Heart right ventricle (tissue), 16 donors: ENCODE data around the gene MAD2L2. TPM values are rescaled to one million over a fixed set of nuclear protein-coding genes. Genes with fewer than 3 reads are reported as not detected.

Experiments used
- ATAC-seq, 8 donors: fragments of 200-7000 bp; cut with Tn5 transposase; one replicate each; pipeline ENCODE4 v1.9.1; 2020; ENCODE audit warnings: mild to moderate bottlenecking in 8 of 8, moderate library complexity in 8 of 8, moderate number of reproducible peaks in 1 of 8
- DNase-seq, 2 donors: peaks; one replicate each; pipeline ENCODE4 v3.0.0-alpha.2; 2020
- H3K27ac ChIP-seq, 10 donors: fragments of 200-600 bp; sonication (generic) in 2 of 10; one replicate each; pipeline versions ENCODE4 v1.5.0 to v1.8.0; 2020 to 2022; ENCODE audit warnings: mild to moderate bottlenecking in 3 of 10
- H3K27me3 ChIP-seq, 7 donors: fragments of 200-600 bp; one replicate each; pipeline ENCODE4 v1.8.0; 2021 to 2022; ENCODE audit warnings: mild to moderate bottlenecking in 2 of 7
- H3K36me3 ChIP-seq, 9 donors: fragments of 200-600 bp; sonication (generic) in 1 of 9; one replicate each; pipeline versions ENCODE4 v1.5.0 to v1.8.0; 2020 to 2022; ENCODE audit warnings: mild to moderate bottlenecking in 2 of 9
- H3K4me1 ChIP-seq, 9 donors: fragments of 200-600 bp; sonication (generic) in 1 of 9; one replicate each; pipeline versions ENCODE4 v1.5.0 to v1.8.0; 2020 to 2022; ENCODE audit warnings: mild to moderate bottlenecking in 4 of 9
- H3K4me3 ChIP-seq, 10 donors: fragments of 200-600 bp; sonication (generic) in 2 of 10; one replicate each; pipeline versions ENCODE4 v1.5.0 to v1.8.0; 2020 to 2022; ENCODE audit warnings: mild to moderate bottlenecking in 7 of 10, moderate library complexity in 2 of 10
- H3K9me3 ChIP-seq, 11 donors: fragments of 200-600 bp in 10 of 11; sonication (generic) in 2 of 11; one replicate each; pipeline versions ENCODE4 v1.5.0 to v1.8.0; 2013 to 2022; ENCODE audit warnings: mild to moderate bottlenecking in 2 of 11, control low read depth in 1 of 11, moderate library complexity in 1 of 11
- WGBS, 2 donors: extraction: QIAGEN DNeasy Blood & Tissue Kit; methylation state at CpG; one replicate each; pipeline ENCODE4 v1.1.7; 2013; ENCODE audit warnings: inconsistent platforms in 1 of 2; 5-methylcytosine and 5-hydroxymethylcytosine counted together
- intact Hi-C, 10 donors: fragments of 100-400 bp; cut with DNase I; formaldehyde crosslinking; loops; one replicate each; pipeline versions ENCODE4 v1.11.1 to v1.14.2; 2022
- polyA plus RNA-seq, 2 donors: library from polyadenylated mRNA; stranded (reverse); fragments of 200-250 nt; gene quantifications; one replicate each; pipeline ENCODE4 v1.2.3, GENCODE V29; 2013
- total RNA-seq, 10 donors: library from RNA; stranded (reverse); fragmentation: NEBNext Ultra II Directional in 3 of 10; extraction: Animal tissue kit (Norgen Biotek cat#: 25700) in 3 of 10; gene quantifications; one replicate each; pipeline versions ENCODE4 v1.2.1 to v1.2.4, GENCODE V29; 2021 to 2023
- TF ChIP-seq, protein P1 (sequence below), 9 donors: fragments of 200-600 bp; sonication (generic) in 2 of 9; IDR thresholded peaks; one replicate each; pipeline versions ENCODE4 v1.5.0 to v1.8.0; 2021 to 2022; ENCODE audit warnings: antibody characterized with exemption in 9 of 9, mild to moderate bottlenecking in 5 of 9, moderate library complexity in 1 of 9
- donor health status: Arrhythmogenic right ventricular cardiomyopathy.
- donor health status: ischemic (EF 13 %, LVEDD 7.1; RV severe dilation, severe dysfunction).
- donor health status: healthy with polysubstance abuse.
- donor health status: DM: no; HTN: yes; CAD: no.
- donor health status: DM: no; HTN: no; CAD: no.
- donor health status: ischemic (EF 25% LVEDD 6.9; RV normal size, moderate dysfunction).
- donor health status: ischemic (EF 25% LVEDD 5.7; RV mildly dilated, moderate dysfunction).
- donor health status: healthy.
- donor health status: DM: yes; HTN: yes; CAD: no.
- donor health status: Ischemic cardiomyopathy.
- donor health status: ischemic (EF 35%, LVEDD 5.7; RV mildly dilated, moderate dysfunction).
- donor health status: nonischemic (EF 11% LVEDD 7.7; RV severe dilation, severe dysfunction).
- donor health status: DM: yes; HTN: yes; CAD: no.
- donor health status: PGD.
- donor health status: ischemic (EF 29% LVEDD 5.4; RV normal size, mild dysfunction).
- donor health status: nonischemic (EF 23%, LVEDD 6.1; RV moderate dilation, normal function).

MAD2L2 gene
- total and polyA plus RNA-seq, 12 donors: 10.9 to 59.0 (median 17.0) TPM

DNA sequence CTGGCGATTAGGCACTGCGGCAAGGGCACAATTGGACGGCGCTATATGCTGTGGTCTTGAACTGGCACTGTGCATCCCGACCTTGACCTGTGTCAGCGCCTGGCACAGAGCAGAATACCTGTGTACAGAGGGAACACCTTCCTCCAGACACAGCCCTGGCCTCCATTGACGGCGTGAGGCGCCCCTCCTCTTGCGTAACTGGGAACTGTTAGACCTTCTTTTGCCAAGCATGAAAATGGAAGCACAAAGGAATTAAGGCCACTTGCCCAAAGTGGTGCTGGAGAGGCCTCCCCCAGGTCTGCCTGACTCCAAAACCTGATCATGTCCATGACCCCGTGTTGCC is 48.2 kb upstream of the MAD2L2 start:
- peak overlapping the region in 2 of 10 donors; percentile 24 to 79 for H3K27ac ChIP-seq
- peaks cover 0 to 60% (median 26%) of the 10 kb centered on the region in 9 donors for H3K4me1 ChIP-seq
- intact Hi-C loops: loop anchor here in 2 of 10 donors (10.0 kb wide), 2 partner anchors 674 to 694 kb away; no protein-coding TSS in a partner anchor
- no peaks in the 10 kb centered on the region for H3K36me3 ChIP-seq
- DNase-seq (no peak), ATAC-seq (no peak)
- H3K27me3 ChIP-seq: no peaks in the 10 kb centered on the region
- H3K9me3 ChIP-seq: no peaks in the 10 kb centered on the region
- H3K4me3 ChIP-seq: no peak overlapping the region
- TF ChIP-seq, protein P1, sequence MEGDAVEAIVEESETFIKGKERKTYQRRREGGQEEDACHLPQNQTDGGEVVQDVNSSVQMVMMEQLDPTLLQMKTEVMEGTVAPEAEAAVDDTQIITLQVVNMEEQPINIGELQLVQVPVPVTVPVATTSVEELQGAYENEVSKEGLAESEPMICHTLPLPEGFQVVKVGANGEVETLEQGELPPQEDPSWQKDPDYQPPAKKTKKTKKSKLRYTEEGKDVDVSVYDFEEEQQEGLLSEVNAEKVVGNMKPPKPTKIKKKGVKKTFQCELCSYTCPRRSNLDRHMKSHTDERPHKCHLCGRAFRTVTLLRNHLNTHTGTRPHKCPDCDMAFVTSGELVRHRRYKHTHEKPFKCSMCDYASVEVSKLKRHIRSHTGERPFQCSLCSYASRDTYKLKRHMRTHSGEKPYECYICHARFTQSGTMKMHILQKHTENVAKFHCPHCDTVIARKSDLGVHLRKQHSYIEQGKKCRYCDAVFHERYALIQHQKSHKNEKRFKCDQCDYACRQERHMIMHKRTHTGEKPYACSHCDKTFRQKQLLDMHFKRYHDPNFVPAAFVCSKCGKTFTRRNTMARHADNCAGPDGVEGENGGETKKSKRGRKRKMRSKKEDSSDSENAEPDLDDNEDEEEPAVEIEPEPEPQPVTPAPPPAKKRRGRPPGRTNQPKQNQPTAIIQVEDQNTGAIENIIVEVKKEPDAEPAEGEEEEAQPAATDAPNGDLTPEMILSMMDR (IDR thresholded peaks at IDR 0.05): no peak
- WGBS, 2 donors: 91 to 93% methylated on average over 11 of the region's 11 CpGs

DNA sequence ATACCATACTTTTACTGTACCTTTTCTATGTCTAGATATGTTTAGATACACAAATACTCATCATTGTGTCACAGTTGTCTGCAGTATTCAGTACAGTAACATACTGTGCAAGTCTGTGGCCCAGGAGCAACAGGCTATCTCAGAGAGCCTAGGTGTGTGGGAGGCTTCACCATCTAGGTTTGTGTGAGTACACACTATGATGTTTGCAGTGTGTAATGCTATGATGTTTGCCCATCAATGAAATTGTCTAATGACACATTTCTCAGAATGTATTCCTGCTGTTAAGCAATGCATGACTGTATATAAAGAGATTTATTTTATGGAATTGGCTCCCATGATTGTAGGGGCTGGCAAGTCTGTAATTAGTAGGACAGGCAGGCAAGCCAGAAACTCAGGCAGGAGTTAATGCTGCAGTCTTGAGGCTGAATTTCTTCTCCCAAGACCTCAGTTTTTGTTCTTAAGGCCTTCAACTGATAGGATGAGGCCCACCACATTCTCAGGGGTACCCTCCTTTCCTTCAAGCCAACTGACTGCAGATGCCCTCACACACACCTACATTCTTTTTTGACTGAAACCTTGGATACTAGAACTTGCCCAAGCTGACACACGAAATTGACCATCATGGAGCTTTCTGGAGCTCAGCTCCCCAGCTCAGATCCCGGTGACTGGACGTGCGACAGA is 47.3 kb upstream of the MAD2L2 start:
- H3K4me1 ChIP-seq: peaks cover 0 to 60% (median 26%) of the 10 kb centered on the region in 9 donors
- ATAC-seq: no peak
- no peak for DNase-seq
- H3K27ac ChIP-seq: peak overlapping the region in 1 of 10 donors; percentile 79
- H3K4me3 ChIP-seq: no peak overlapping the region
- TF ChIP-seq, protein P1 (IDR thresholded peaks at IDR 0.05): no peak
- H3K27me3 ChIP-seq: no peaks in the 10 kb centered on the region
- H3K36me3 ChIP-seq: no peaks in the 10 kb centered on the region
- no peaks in the 10 kb centered on the region for H3K9me3 ChIP-seq
- WGBS, 2 donors: 97 to 98% methylated on average over 4 of the region's 4 CpGs
- intact Hi-C loops: loop anchor here in 2 of 10 donors (10.0 kb wide), 2 partner anchors 673 to 693 kb away; no protein-coding TSS in a partner anchor

DNA sequence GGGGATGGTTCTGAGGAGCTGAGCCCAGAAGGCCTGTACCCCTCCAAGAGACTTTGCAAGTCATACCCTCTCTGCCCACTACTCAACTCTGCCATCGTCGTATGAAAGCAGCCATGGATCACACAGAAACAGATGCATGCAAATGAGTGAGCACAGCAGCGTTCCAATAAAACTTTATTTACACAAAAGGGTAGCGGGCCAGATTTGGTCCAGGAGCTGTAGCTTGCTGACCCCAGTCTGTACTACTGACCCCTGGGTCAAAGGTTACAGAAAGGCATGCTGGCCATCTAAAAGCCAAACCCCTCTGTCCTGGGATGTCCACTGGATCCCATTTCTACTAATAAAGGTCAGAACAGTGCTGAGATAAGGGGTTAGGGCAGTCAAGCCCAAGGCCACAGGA is 46.2 kb upstream of the MAD2L2 start:
- peaks cover 0 to 50% (median 20%) of the 10 kb centered on the region in 9 donors for H3K4me1 ChIP-seq
- H3K27ac ChIP-seq: no peak overlapping the region
- no peak overlapping the region for H3K4me3 ChIP-seq
- no peaks in the 10 kb centered on the region for H3K9me3 ChIP-seq
- no peak for DNase-seq
- ATAC-seq: no peak
- no peaks in the 10 kb centered on the region for H3K27me3 ChIP-seq
- H3K36me3 ChIP-seq: no peaks in the 10 kb centered on the region
- 97 to 99% methylated on average over 4 of the region's 4 CpGs for WGBS, 2 donors
- intact Hi-C loops: loop anchor here in 2 of 10 donors (10.0 kb wide), 2 partner anchors 672 to 692 kb away; no protein-coding TSS in a partner anchor
- TF ChIP-seq, protein P1 (IDR thresholded peaks at IDR 0.05): no peak

DNA sequence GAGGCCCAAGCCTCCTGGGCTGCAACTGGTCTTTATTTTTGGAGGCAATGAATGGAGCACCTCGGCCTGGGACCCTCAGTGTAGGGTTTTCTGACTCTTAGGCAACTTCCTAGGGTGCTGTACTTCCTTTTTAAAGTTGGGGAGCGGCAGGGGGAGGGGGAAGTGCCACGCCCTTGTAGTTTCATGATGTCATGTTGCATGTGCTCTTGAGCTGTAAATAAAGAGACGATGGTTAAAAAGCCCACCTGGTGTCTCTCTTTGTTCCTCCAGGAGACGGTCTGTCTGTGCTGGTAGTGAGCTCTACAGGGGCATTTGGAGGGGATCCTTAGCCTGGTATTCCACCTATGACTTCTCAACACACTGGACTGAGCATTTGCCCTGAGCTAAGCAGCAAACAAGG is 44.7 kb upstream of the MAD2L2 start:
- Histone ChIP-seq H3K9me3 (no peaks in the 10 kb centered on the region), H3K27me3 (no peaks in the 10 kb centered on the region), H3K4me3 (no peak overlapping the region), H3K36me3 (no peaks in the 10 kb centered on the region), H3K4me1 (peaks cover 0 to 35% (median 7%) of the 10 kb centered on the region in 9 donors), H3K27ac (peak overlapping the region in 1 of 10 donors; percentile 13)
- TF ChIP-seq, protein P1 (IDR thresholded peaks at IDR 0.05): no peak
- ATAC-seq (peak in 1 of 8 donors; percentile 31), DNase-seq (no peak)
- intact Hi-C loops: loop anchor here in 2 of 10 donors (10.0 kb wide), 2 partner anchors 671 to 691 kb away; no protein-coding TSS in a partner anchor
- 82 to 86% methylated on average over 5 of the region's 5 CpGs for WGBS, 2 donors
